22Rv1 (cell line): ENCODE results near the gene DLD.

Experiments used
- CTCF ChIP-seq: fragments of 450-650 bp; IDR thresholded peaks from 2 replicates; pipeline ENCODE4 v1.5.1; 2017; ENCODE audit warnings: mild to moderate bottlenecking
- ZFX ChIP-seq: fragments of 450-650 bp; IDR thresholded peaks from 2 replicates; pipeline ENCODE4 v1.6.1; 2017; ENCODE audit warnings: antibody characterized with exemption, borderline replicate concordance

DNA sequence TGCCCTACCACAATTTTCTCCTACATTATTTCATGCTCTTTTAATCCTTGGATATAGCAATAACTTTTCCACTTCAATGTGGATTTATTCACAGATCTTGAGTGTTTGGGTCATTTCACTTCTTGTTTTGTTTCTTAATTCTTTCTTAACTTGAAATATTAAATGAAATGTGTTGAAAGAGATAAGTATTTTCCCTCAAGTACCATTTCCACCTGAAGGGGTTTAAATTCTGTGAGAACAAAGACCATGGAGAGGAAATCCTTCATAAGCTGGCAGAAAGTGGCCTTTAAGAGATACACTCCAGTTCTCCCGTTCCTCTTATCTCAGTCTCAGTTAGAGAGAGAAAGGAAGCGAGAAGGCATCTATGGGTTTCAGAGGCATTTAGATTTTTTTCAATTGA, 14.1 kb upstream of the DLD start:
- TF ChIP-seq CTCF (no peak), ZFX (no peak)
